Measurements from ENCODE around the gene DPT. TPM values are rescaled to one million over a fixed set of nuclear protein-coding genes. Genes with fewer than 3 reads are reported as not detected.

Gene DPT
- total RNA-seq, 4 donors from 2014 or later: 0.34 to 65.8 (median 3.4) TPM

DNA sequence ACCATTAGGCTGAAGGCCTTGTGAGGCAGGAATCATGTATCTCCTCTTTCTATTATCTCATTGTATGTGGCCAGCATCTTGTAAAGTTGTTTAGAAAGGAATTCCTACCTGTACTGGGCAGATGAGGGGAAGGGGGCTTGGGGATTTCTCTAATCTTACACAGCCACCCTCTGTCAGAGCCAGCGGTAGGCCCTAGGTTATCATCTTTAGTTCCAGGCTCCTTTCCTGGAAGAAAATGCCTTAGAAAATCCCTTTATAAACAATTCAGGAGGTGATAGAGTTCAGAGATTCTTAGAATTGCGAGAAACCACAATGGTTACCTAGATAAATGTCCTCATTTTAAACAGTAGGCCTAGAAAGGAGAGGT, 35.2 kb downstream of the DPT start:
- no peak for DNase-seq
- no peak overlapping the region for H3K27ac ChIP-seq
- H3K4me3 ChIP-seq: no peak overlapping the region
- no peaks in the 10 kb centered on the region for H3K36me3 ChIP-seq
- no peaks in the 10 kb centered on the region for H3K4me1 ChIP-seq
- no peaks in the 10 kb centered on the region for H3K9me3 ChIP-seq
- intact Hi-C loops (cut with DNase I): no loop called here
- 81 to 96% methylated on average over 2 of the region's 2 CpGs for WGBS, 2 donors
- no peaks in the 10 kb centered on the region for H3K27me3 ChIP-seq
- TF ChIP-seq POLR2A (IDR thresholded peaks at IDR 0.05): no peak
- TF ChIP-seq, protein P1, sequence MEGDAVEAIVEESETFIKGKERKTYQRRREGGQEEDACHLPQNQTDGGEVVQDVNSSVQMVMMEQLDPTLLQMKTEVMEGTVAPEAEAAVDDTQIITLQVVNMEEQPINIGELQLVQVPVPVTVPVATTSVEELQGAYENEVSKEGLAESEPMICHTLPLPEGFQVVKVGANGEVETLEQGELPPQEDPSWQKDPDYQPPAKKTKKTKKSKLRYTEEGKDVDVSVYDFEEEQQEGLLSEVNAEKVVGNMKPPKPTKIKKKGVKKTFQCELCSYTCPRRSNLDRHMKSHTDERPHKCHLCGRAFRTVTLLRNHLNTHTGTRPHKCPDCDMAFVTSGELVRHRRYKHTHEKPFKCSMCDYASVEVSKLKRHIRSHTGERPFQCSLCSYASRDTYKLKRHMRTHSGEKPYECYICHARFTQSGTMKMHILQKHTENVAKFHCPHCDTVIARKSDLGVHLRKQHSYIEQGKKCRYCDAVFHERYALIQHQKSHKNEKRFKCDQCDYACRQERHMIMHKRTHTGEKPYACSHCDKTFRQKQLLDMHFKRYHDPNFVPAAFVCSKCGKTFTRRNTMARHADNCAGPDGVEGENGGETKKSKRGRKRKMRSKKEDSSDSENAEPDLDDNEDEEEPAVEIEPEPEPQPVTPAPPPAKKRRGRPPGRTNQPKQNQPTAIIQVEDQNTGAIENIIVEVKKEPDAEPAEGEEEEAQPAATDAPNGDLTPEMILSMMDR (IDR thresholded peaks at IDR 0.05): no peak

- no peak overlapping the region for H3K4me3 ChIP-seq
- no peaks in the 10 kb centered on the region for H3K9me3 ChIP-seq
- no peaks in the 10 kb centered on the region for H3K27me3 ChIP-seq
- H3K4me1 ChIP-seq: no peaks in the 10 kb centered on the region
- TF ChIP-seq, protein P1 (IDR thresholded peaks at IDR 0.05): no peak
- TF ChIP-seq POLR2A (IDR thresholded peaks at IDR 0.05): no peak
- no peaks in the 10 kb centered on the region for H3K36me3 ChIP-seq
- no peak overlapping the region for H3K27ac ChIP-seq
- intact Hi-C loops (cut with DNase I): no loop called here
- 86 to 88% methylated on average over 8 of the region's 8 CpGs for WGBS, 2 donors
- no peak for DNase-seq
These were observed 35.7 kb downstream of the DPT start for GRCh38 chr1:168693197-168693871.

DNA sequence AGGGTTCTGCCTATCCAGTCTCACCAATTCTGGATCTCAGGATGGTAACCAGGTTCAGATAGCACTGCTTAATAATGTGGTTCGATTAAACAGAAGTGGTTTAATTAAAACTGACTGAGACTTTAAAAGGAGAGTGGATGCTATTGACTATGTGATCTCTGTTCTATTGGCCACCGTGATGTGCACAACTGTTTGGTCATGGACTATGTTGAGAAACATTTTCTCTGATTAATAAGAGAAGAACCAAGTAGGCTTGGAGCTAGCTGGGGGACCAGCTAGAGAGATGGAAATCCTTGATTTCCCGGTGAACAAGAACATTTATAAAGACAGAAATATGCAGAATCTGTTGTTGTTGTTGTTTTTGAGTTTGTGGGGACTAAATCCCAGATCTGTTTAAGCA, 36.5 kb downstream of the DPT start:
- intact Hi-C loops (cut with DNase I): no loop called here
- Histone ChIP-seq H3K9me3 (no peaks in the 10 kb centered on the region), H3K27ac (no peak overlapping the region), H3K36me3 (no peaks in the 10 kb centered on the region), H3K4me1 (no peaks in the 10 kb centered on the region), H3K27me3 (no peaks in the 10 kb centered on the region), H3K4me3 (no peak overlapping the region)
- TF ChIP-seq, protein P1 (IDR thresholded peaks at IDR 0.05): no peak
- no peak for TF ChIP-seq POLR2A (IDR thresholded peaks at IDR 0.05)
- WGBS, 2 donors: 80 to 89% methylated on average over 3 of the region's 3 CpGs
- no peak for DNase-seq

DNA sequence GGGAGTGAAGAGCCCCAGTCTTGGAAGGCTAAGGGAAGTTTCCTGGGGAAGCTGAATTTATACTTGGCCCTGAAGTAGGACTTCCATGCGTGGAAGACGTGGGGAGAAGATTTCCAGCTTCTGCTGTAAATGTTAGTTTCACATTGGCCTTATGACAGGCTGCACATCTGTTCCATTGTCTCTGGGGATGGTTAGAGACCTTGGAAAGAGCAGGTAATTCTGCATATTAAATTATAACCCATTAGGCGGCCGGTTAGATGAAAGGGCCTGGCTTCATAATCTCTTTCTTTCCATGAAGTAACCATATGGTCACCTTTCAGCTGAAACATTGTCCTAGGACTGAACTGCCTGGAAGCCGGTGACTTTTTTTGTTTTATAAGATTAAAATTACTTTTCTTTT, 37.5 kb downstream of the DPT start:
- TF ChIP-seq POLR2A (IDR thresholded peaks at IDR 0.05): no peak
- TF ChIP-seq, protein P1 (IDR thresholded peaks at IDR 0.05): no peak
- intact Hi-C loops (cut with DNase I): no loop called here
- Histone ChIP-seq H3K27ac (no peak overlapping the region), H3K36me3 (no peaks in the 10 kb centered on the region), H3K4me3 (no peak overlapping the region), H3K27me3 (no peaks in the 10 kb centered on the region), H3K9me3 (no peaks in the 10 kb centered on the region), H3K4me1 (no peaks in the 10 kb centered on the region)
- DNase-seq: no peak
- WGBS, 2 donors: 80 to 84% methylated on average over 5 of the region's 5 CpGs

DNA sequence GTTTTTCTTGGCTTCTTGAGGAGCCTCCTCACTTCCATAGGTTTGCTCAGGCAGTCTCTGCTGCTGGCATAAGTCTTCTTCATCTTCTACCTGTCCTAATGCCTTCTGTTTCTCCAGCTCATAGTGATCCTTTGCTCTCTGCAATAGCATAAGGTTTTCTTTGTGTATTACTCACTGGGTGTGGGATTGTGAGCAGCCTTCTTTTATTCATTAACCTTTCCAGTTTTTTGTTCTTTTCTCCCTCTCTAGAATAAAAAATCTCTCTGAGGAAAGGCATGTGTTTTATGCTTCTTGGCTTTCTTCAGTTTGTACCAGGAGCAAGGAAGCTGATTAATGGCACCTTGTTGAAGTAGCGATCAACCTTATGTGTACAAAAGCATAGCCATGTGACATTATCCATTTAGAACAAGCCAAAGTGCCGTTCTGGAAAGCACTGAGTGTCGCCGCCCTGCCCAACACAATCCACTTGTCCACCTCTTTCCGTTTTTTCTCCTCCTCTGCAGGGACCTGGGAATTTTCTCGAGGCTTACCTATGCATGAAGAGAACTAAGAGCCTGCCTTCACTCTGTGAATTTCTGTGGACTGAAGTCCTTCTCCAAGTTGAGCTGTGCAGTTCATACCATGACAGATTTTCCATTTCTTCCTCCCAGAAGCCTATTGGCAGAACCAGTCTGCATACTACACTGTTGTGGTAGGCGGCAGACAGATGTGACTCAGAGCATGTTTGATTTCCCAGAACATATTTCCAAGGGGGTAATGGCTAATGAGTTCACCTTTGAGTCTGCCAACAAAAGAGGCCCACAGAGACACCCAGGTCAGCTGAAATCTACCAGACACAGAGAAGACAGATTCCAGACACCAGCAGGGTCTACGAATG, 39.0 kb downstream of the DPT start:
- DNase-seq: no peak
- intact Hi-C loops (cut with DNase I): no loop called here
- TF ChIP-seq POLR2A (IDR thresholded peaks at IDR 0.05): no peak
- TF ChIP-seq, protein P1 (IDR thresholded peaks at IDR 0.05): no peak
- no peak overlapping the region for H3K4me3 ChIP-seq
- H3K27me3 ChIP-seq: no peaks in the 10 kb centered on the region
- WGBS, 2 donors: 55 to 76% methylated on average over 7 to 8 of the region's 8 CpGs
- no peaks in the 10 kb centered on the region for H3K9me3 ChIP-seq
- H3K27ac ChIP-seq: no peak overlapping the region
- H3K36me3 ChIP-seq: no peaks in the 10 kb centered on the region
- no peaks in the 10 kb centered on the region for H3K4me1 ChIP-seq

Measured in esophagus squamous epithelium (tissue), 5 donors.